Fibroblast of villous mesenchyme (primary cell): ENCODE data around the gene CHAT. TPM values are rescaled to one million over a fixed set of nuclear protein-coding genes. Genes with fewer than 3 reads are reported as not detected.

ENCODE experiments used
- DNase-seq: peaks from one replicate; pipeline ENCODE4 v3.0.0-alpha.2; 2010; ENCODE audit warnings: low read depth
- H3K4me3 ChIP-seq: 2 replicates; pipeline ENCODE4 v1.5.1; 2011; ENCODE audit warnings: low read depth, mild to moderate bottlenecking, low read length
- CTCF ChIP-seq: IDR thresholded peaks from 2 replicates; pipeline ENCODE4 v1.5.1; 2012; ENCODE audit warnings: low read depth, mild to moderate bottlenecking, low read length; ENCODE audit not compliant: insufficient read depth
- total RNA-seq: library from RNA; depleted of rRNA; stranded (reverse); fragments of >200 nt; gene quantifications from 2 replicates; pipeline ENCODE4 v1.2.3, GENCODE V29; 2012

CHAT gene
- total RNA-seq, 1 donor = not detected

- TF ChIP-seq CTCF = no peak
- no peak overlapping the region for H3K4me3 ChIP-seq
- DNase-seq = no peak
Observed at GRCh38 chr10:49620841-49621378, 7.1 kb downstream of the CHAT start.

- TF ChIP-seq CTCF = no peak
- no peak for DNase-seq
Observed at GRCh38 chr10:49621561-49621960, 7.7 kb downstream of the CHAT start.

GRCh38 chr10:49622426-49623425 is 8.9 kb downstream of the CHAT start:
- H3K4me3 ChIP-seq = no peak overlapping the region
- no peak for DNase-seq
- no peak for TF ChIP-seq CTCF

More at GRCh38 chr10:49621561-49621960, 7.7 kb downstream of the CHAT start:
- H3K4me3 ChIP-seq = no peak overlapping the region

GRCh38 chr10:49624629-49625028 is 10.8 kb downstream of the CHAT start:
- TF ChIP-seq CTCF = no peak
- DNase-seq = no peak
- no peak overlapping the region for H3K4me3 ChIP-seq

GRCh38 chr10:49625411-49625810 is 11.6 kb downstream of the CHAT start:
- TF ChIP-seq CTCF = no peak
- no peak for DNase-seq
- H3K4me3 ChIP-seq = no peak overlapping the region

GRCh38 chr10:49627038-49627437 is 13.2 kb downstream of the CHAT start:
- no peak overlapping the region for H3K4me3 ChIP-seq
- no peak for DNase-seq
- TF ChIP-seq CTCF = no peak
